ENCODE results near the gene RCAN1. TPM values are rescaled to one million over a fixed set of nuclear protein-coding genes. Genes with fewer than 3 reads are reported as not detected.

The RCAN1 gene
- total and polyA plus RNA-seq, 2 of the 13 experiments (the other 11 are each of a cell fraction or from before 2014, with no cell fraction given) = 9.4 to 34.1 TPM

DNA sequence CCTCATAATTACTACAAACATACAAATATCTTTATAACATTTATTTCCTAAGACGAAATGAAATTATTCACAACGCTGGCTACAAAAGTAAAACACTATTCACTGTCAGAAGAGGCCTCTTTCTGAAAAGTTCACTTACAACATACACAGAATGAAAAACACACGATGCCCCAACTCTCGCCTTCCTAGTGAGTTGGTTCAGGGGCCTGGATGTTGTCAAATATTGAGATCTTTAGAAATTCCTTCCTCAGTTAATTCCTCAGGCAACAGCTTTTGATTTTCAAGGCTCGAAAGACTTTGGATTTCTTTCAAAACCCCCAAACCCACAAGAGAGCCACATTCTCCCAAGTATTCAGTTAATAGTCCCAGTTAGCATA, 88.7 kb downstream of the RCAN1 start:
- FAIRE-seq (no peak), DNase-seq (ENCODE audit: low spot score) (no peak), ATAC-seq (no peak)
- in situ Hi-C loops (cut with HindIII; ENCODE audit: extremely low pct_ligation_motif_present, low pct_unique_long_range_greater_than_20kb) (no loop called here), intact Hi-C loops (cut with micrococcal nuclease; ENCODE audit: unreplicated experiment) (no loop called here)
- TF ChIP-seq IKZF1 (IDR thresholded peaks at IDR 0.05) (no peak), ZNF33A (CRISPR knock-in tag; IDR thresholded peaks at IDR 0.05; ENCODE audit: borderline replicate concordance) (0 out of 2 replicates have a peak, but pooled peaks have one; percentile 47), ZNF816 (CRISPR knock-in tag; IDR thresholded peaks at IDR 0.05; ENCODE audit: borderline replicate concordance) (0 out of 2 replicates have a peak, but pooled peaks have one; percentile 44), HIVEP1 (CRISPR knock-in tag; IDR thresholded peaks at IDR 0.05) (no peak), PLRG1 (conservative IDR thresholded peaks at IDR 0.05) (no peak), ZNF737 (CRISPR knock-in tag; IDR thresholded peaks at IDR 0.05; ENCODE audit: borderline replicate concordance) (no peak), ZNF563 (CRISPR knock-in tag; IDR thresholded peaks at IDR 0.05) (no peak), ELF3 (CRISPR knock-in tag; IDR thresholded peaks at IDR 0.05) (no peak)
- TF ChIP-seq, protein P1, sequence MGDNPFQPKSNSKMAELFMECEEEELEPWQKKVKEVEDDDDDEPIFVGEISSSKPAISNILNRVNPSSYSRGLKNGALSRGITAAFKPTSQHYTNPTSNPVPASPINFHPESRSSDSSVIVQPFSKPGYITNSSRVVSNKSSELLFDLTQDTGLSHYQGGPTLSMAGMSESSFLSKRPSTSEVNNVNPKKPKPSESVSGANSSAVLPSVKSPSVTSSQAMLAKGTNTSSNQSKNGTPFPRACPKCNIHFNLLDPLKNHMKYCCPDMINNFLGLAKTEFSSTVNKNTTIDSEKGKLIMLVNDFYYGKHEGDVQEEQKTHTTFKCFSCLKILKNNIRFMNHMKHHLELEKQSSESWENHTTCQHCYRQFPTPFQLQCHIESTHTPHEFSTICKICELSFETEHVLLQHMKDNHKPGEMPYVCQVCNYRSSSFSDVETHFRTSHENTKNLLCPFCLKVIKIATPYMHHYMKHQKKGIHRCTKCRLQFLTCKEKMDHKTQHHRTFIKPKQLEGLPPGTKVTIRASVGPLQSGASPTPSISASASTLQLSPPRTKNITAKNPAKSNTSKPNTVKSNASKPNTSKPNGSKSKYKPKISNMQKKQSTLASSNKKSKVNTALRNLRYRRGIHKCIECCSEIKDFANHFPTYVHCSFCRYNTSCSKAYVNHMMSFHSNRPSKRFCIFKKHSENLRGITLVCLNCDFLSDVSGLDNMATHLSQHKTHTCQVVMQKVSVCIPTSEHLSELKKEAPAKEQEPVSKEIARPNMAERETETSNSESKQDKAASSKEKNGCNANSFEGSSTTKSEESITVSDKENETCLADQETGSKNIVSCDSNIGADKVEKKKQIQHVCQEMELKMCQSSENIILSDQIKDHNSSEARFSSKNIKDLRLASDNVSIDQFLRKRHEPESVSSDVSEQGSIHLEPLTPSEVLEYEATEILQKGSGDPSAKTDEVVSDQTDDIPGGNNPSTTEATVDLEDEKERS (CRISPR knock-in tag; IDR thresholded peaks at IDR 0.05) = 0 out of 2 replicates have a peak, but pooled peaks have one; percentile 24
- Histone ChIP-seq H3K4me1 (ENCODE audit: insufficient read depth, low read length) (peaks cover 67% of the 10 kb centered on the region), H3K9ac (ENCODE audit: insufficient read depth, low read depth, low read length) (peak overlapping the region; percentile 87), H2AFZ (ENCODE audit: low read length) (no peak overlapping the region), H3K79me2 (ENCODE audit: insufficient read depth, low read length) (peaks cover 18% of the 10 kb centered on the region), H3K27ac (ENCODE audit: extremely low read length, insufficient read depth, low read length) (peak overlapping the region; percentile 87), H3K4me3 (replicated peaks in 1 of 3; ENCODE audit: insufficient read depth in 1 of 3, low read depth in 2 of 3, low read length in 3 of 3) (peak overlapping the region; percentile 60 to 70 (median 65)), H3K4me2 (ENCODE audit: low read depth, low read length) (peak overlapping the region; percentile 94), H3K27me3 (ENCODE audit: control insufficient read depth in 1 of 2, insufficient read depth in 2 of 2, low read length in 2 of 2) (no peaks in the 10 kb centered on the region), H3K36me3 (replicated peaks in 1 of 2; ENCODE audit: control insufficient read depth in 1 of 2, insufficient read depth in 2 of 2, low read length in 2 of 2) (peaks cover under 1 to 2% of the 10 kb centered on the region in 2 experiments; a peak in 2 of 5 replicates), H4K20me1 (ENCODE audit: insufficient read depth, low read length) (peaks cover 5% of the 10 kb centered on the region; the same call in 1 of the 2 replicates), H3K9me3 (ENCODE audit: low read length) (no peaks in the 10 kb centered on the region)
- POLR2A ChIA-PET = interaction anchor here (0.9 to 6.7 kb wide), 8 partner anchors 9 to 362 kb away, joined by 3 to 120 read pairs (median 4); no protein-coding TSS in a partner anchor
- CTCF ChIA-PET (ENCODE audit: low intra/inter-chr PET ratio, low total read pairs) = no interaction called here
- TSS peak; percentile 91 for BruUV-seq (replicated peaks)
- 0% methylated on average over 5 of the region's 5 CpGs for WGBS (ENCODE audit: low lambda C conversion rate)

Data from HepG2 (cell line).